ENCODE measurements around the gene TSPEAR. TPM values are rescaled to one million over a fixed set of nuclear protein-coding genes. Genes with fewer than 3 reads are reported as not detected.
"Not testable (repeated sequence)": the region's sequence is repeated elsewhere in the genome, so short reads cannot be mapped to it uniquely, and the experiment has no call there.

TSPEAR gene
- total RNA-seq, 1 donor, result not detected

DNA sequence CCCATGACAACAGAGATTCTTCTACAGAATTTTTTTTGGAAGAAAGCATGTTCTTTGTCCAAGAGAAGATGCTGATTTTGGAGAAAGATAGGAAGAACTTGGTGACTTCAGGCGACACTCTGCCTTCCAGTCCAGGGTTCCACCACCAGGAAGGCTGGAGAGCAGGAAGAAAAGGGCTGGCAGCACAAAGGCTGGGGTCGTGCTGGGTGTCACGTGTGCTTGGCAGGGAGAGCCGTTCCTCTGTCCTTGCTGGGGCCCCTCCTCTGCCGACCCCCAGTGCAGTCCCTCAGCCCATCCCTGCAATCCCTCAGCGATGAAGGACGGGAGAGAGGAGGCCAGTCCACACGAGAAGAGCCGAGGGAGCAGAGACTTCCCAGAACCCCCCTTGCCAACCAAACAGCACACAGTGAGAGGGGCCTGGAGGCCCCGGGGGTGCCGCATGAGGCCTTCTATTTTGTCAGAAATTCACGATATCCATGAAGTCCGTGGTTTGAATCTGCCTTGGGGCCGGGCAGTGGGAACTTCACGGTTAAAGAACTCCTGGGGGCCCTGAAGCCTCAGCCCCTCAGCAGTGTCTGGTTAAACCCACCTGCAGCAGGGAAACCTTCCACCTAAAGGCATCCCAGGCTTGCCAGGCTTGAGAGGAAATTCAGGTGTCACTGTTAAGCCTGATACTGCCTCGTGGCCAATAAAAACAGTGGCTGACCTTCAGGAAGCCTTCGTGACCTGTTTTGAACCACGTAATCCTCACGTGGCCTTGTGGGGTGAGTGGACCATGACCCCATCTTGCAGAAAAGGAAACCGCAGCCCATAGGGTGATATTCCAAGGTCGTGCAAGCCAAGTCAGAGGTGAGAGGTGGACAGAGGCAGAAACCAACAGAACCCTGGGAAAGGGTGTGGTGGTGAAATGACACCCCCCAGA lies 11.0 kb downstream of the TSPEAR start:
- no peak overlapping the region for H3K4me3 ChIP-seq (ENCODE audit: low read depth, low read length)
- DNase-seq (ENCODE audit: low read depth), result no peak
- TF ChIP-seq CTCF (IDR thresholded peaks at IDR 0.05; ENCODE audit: insufficient read depth, low read length), result no peak

DNA sequence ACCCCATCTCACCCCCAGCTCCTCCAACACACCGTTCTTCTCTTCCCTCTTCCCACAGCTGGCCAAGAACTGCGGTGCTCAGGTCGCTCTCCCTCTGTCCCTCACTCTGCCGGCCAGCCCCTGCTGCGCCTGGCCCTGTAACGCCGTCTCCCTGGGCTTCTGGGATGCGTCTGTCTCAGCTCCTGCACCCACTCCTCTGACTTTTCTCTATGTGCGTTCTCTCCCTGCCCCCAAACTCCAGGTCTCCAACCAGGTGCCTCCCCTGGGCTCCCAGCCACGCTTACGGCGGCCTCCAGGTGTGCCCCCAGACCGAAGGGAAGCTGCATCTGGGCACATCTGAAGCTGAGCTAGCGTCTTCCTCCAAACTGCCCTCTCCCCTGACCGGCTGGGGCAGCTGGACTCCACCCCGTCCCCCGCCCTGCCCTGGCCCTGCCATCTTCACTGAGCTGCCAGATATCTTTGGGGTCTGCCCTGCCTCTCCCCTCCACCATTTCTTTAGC lies 11.8 kb downstream of the TSPEAR start:
- no peak for TF ChIP-seq CTCF (IDR thresholded peaks at IDR 0.05; ENCODE audit: insufficient read depth, low read length)
- H3K4me3 ChIP-seq (ENCODE audit: low read depth, low read length), result no peak overlapping the region
- no peak for DNase-seq (ENCODE audit: low read depth)

DNA sequence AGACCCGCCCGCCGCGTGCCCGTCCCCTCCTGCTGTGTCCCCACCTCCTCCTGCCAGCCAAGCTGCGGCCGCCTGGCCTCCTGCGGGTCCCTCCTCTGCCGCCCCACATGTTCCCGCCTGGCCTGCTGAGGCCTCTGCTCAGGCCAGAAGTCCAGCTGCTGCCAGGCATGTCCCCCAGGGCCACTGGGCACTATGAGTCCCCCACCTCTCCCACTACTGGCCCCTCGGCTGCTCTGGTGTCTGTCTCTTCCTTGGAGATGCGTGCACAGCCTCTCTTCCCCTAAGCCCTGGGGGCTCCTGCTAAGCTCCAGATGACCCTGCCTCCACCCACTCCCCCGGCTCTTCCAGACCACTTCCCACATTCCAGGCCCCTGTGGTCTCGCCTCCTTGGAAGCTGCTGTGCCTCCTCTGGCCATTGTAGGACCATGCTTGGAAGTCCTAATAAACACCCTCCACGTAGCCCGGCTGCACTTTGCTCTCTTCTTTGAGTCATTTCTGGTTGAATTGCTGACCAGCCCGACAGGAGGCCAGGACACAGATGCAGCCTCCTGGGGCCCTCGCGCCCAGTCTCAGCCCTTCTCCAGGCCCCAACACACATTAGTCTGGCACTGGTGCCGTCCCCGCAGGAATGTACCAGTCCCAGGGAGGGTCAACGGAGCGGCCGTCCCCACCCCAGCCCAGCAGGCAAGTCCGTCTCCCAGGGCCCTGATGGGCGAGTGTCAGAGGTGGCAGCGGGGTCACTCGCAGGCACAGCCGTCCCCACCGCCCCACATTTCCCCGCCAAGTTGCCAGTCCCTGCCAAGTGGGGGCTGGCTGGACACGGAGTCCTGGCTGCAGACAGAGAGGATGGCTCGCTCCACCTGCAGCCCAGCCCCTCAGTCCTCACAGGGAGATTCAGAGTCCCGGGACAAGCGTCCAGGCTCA lies 13.3 kb downstream of the TSPEAR start:
- no peak overlapping the region for H3K4me3 ChIP-seq (ENCODE audit: low read depth, low read length)
- no peak for DNase-seq (ENCODE audit: low read depth)
- TF ChIP-seq CTCF (IDR thresholded peaks at IDR 0.05; ENCODE audit: insufficient read depth, low read length), result no peak

DNA sequence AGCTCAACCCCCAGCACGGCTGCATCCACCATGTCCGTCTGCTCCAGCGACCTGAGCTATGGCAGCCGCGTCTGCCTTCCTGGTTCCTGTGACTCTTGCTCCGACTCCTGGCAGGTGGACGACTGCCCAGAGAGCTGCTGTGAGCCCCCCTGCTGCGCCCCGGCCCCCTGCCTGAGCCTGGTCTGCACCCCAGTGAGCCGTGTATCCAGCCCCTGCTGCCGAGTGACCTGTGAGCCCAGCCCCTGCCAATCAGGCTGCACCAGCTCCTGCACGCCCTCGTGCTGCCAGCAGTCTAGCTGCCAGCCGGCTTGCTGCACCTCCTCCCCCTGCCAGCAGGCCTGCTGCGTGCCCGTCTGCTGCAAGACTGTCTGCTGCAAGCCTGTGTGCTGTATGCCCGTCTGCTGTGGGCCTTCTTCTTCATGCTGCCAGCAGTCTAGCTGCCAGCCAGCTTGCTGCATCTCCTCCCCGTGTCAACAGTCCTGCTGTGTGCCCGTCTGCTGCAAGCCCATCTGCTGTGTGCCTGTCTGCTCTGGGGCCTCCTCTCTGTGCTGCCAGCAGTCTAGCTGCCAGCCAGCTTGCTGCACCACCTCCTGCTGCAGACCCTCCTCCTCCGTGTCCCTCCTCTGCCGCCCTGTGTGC lies 14.1 kb downstream of the TSPEAR start, which contains the start of gene KRTAP10-12:
Gene KRTAP10-12 (plus strand): TSS at position 1 of the 639 bp plus-strand sequence. CDS start 30 bp downstream, at position 31.
- DNase-seq (ENCODE audit: low read depth); H3K4me3 ChIP-seq (ENCODE audit: low read depth, low read length): not testable (repeated sequence)

GRCh38 chr21:44696572-44696971 lies 14.8 kb downstream of the TSPEAR start:
- no peak for DNase-seq (ENCODE audit: low read depth)
- no peak for TF ChIP-seq CTCF (IDR thresholded peaks at IDR 0.05; ENCODE audit: insufficient read depth, low read length)
- H3K4me3 ChIP-seq (ENCODE audit: low read depth, low read length), result no peak overlapping the region

DNA sequence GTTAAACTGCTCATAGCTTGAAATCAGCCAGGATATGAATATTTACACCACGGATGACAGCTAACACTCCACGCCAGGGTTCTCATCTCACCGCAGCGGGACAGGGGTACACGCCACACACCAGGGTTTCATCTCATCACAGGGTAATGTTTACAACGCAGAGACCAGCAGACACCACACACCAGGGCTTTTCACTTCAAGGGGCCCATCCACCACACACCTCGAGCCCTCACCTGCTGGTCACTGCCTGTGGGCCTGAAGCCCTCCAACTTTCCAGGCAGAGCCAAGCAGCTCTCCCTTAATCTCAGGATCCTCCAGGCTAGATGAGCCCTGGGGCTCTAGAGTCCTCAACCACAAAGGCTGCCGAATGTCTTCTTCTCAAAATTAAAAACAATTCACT lies 15.7 kb downstream of the TSPEAR start:
- no peak for TF ChIP-seq CTCF (IDR thresholded peaks at IDR 0.05; ENCODE audit: insufficient read depth, low read length)
- DNase-seq (ENCODE audit: low read depth), result no peak
- H3K4me3 ChIP-seq (ENCODE audit: low read depth, low read length), result no peak overlapping the region
